Lower leg skin (tissue), 3 donors: ENCODE measurements around the gene CD69.

Experiments
- POLR2A ChIP-seq, 2 donors: fragments of 450-650 bp; IDR thresholded peaks; one replicate each; pipeline ENCODE4 v1.6.1; 2016 to 2017; ENCODE audit warnings: antibody characterized with exemption in 2 of 2, mild to moderate bottlenecking in 1 of 2, moderate library complexity in 1 of 2
- TF ChIP-seq, protein P1 (sequence below), 3 donors: fragments of 450-650 bp; IDR thresholded peaks; one replicate each; pipeline ENCODE4 v1.5.1; 2016; ENCODE audit warnings: antibody characterized with exemption in 3 of 3, mild to moderate bottlenecking in 3 of 3, moderate library complexity in 2 of 3

GRCh38 chr12:9710584-9711375 is 49.9 kb downstream of the CD69 start:
- TF ChIP-seq, protein P1, sequence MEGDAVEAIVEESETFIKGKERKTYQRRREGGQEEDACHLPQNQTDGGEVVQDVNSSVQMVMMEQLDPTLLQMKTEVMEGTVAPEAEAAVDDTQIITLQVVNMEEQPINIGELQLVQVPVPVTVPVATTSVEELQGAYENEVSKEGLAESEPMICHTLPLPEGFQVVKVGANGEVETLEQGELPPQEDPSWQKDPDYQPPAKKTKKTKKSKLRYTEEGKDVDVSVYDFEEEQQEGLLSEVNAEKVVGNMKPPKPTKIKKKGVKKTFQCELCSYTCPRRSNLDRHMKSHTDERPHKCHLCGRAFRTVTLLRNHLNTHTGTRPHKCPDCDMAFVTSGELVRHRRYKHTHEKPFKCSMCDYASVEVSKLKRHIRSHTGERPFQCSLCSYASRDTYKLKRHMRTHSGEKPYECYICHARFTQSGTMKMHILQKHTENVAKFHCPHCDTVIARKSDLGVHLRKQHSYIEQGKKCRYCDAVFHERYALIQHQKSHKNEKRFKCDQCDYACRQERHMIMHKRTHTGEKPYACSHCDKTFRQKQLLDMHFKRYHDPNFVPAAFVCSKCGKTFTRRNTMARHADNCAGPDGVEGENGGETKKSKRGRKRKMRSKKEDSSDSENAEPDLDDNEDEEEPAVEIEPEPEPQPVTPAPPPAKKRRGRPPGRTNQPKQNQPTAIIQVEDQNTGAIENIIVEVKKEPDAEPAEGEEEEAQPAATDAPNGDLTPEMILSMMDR (IDR thresholded peaks at IDR 0.05), result no peak
- TF ChIP-seq POLR2A (IDR thresholded peaks at IDR 0.05), result no peak
